ENCODE data around the gene KLHL28.

KLHL28 gene

GRCh38 chr14:44961554-44962333, at the start of gene KLHL28, which contains the start of gene TOGARAM1:
Gene KLHL28 (minus strand): TSS chr14:44961947. CDS start chr14:44945928, 16,019 bp downstream.
Gene TOGARAM1 (plus strand): TSS chr14:44962190. CDS start chr14:44962422, 232 bp downstream.
- peak; percentile 86 to 97 for DNase-seq (ENCODE audit: extremely low read depth in 1 of 2, low read depth in 1 of 2)

- no peak for DNase-seq (ENCODE audit: extremely low read depth in 1 of 2, low read depth in 1 of 2)
Observed at GRCh38 chr14:45003924-45004323, 42.2 kb upstream of the KLHL28 start.

- no peak for DNase-seq (ENCODE audit: extremely low read depth in 1 of 2, low read depth in 1 of 2)
Observed at GRCh38 chr14:44995770-44996294, 34.1 kb upstream of the KLHL28 start.

GRCh38 chr14:44995196-44995595, 33.4 kb upstream of the KLHL28 start:
- no peak for DNase-seq (ENCODE audit: extremely low read depth in 1 of 2, low read depth in 1 of 2)

GRCh38 chr14:44990533-44990932, 28.8 kb upstream of the KLHL28 start:
- DNase-seq (ENCODE audit: extremely low read depth in 1 of 2, low read depth in 1 of 2): no peak

- DNase-seq (ENCODE audit: extremely low read depth in 1 of 2, low read depth in 1 of 2): no peak
Observed at GRCh38 chr14:44989497-44990440, 28.0 kb upstream of the KLHL28 start.

GRCh38 chr14:44988694-44989093, 26.9 kb upstream of the KLHL28 start:
- no peak for DNase-seq (ENCODE audit: extremely low read depth in 1 of 2, low read depth in 1 of 2)

GRCh38 chr14:44982594-44982993, 20.8 kb upstream of the KLHL28 start:
- DNase-seq (ENCODE audit: extremely low read depth in 1 of 2, low read depth in 1 of 2): no peak

GRCh38 chr14:44981198-44981597, 19.5 kb upstream of the KLHL28 start:
- DNase-seq (ENCODE audit: extremely low read depth in 1 of 2, low read depth in 1 of 2): no peak

GRCh38 chr14:44979740-44980356, 18.1 kb upstream of the KLHL28 start:
- no peak for DNase-seq (ENCODE audit: extremely low read depth in 1 of 2, low read depth in 1 of 2)

GRCh38 chr14:44979273-44979672, 17.5 kb upstream of the KLHL28 start:
- DNase-seq (ENCODE audit: extremely low read depth in 1 of 2, low read depth in 1 of 2): no peak

GRCh38 chr14:44971459-44971858, 9.7 kb upstream of the KLHL28 start:
- DNase-seq (ENCODE audit: extremely low read depth in 1 of 2, low read depth in 1 of 2): no peak

- no peak for DNase-seq (ENCODE audit: extremely low read depth in 1 of 2, low read depth in 1 of 2)
Observed at GRCh38 chr14:44970907-44971306, 9.2 kb upstream of the KLHL28 start.

GRCh38 chr14:44968714-44969113, 7.0 kb upstream of the KLHL28 start:
- no peak for DNase-seq (ENCODE audit: extremely low read depth in 1 of 2, low read depth in 1 of 2)

- DNase-seq (ENCODE audit: extremely low read depth in 1 of 2, low read depth in 1 of 2): no peak
Observed at GRCh38 chr14:44966601-44967336, 5.0 kb upstream of the KLHL28 start.

GRCh38 chr14:44963775-44964380, 2.1 kb upstream of the KLHL28 start:
- DNase-seq (ENCODE audit: extremely low read depth in 1 of 2, low read depth in 1 of 2): no peak

- no peak for DNase-seq (ENCODE audit: extremely low read depth in 1 of 2, low read depth in 1 of 2)
Observed at GRCh38 chr14:44963044-44963528, 1.3 kb upstream of the KLHL28 start.

GRCh38 chr14:44962334-44963043, 742 bp upstream of the KLHL28 start:
- DNase-seq (ENCODE audit: extremely low read depth in 1 of 2, low read depth in 1 of 2): peak; percentile 0 to 3

- peak; percentile 8 to 42 for DNase-seq (ENCODE audit: extremely low read depth in 1 of 2, low read depth in 1 of 2)
Observed at GRCh38 chr14:44961151-44961553, 595 bp downstream of the KLHL28 start.
